HepG2 (cell line): ENCODE measurements around the gene AP3M1.

Source experiments
- EZH2 ChIP-seq: conservative IDR thresholded peaks from 2 replicates; pipeline ENCODE4 v1.6.1; 2012; ENCODE audit warnings: mild to moderate bottlenecking, low read depth, low read length, moderate library complexity
- RFX5 ChIP-seq: IDR thresholded peaks from 2 replicates; pipeline ENCODE4 v1.6.1; 2011; ENCODE audit warnings: low read depth, low read length, improper control_type of control experiment
- TCF7L2 ChIP-seq: IDR thresholded peaks from 2 replicates; pipeline ENCODE4 v1.6.1; 2011; ENCODE audit warnings: mild to moderate bottlenecking, low read depth, low read length, moderate library complexity
- ZFP41 ChIP-seq: sonication (generic); formaldehyde crosslinking; IDR thresholded peaks from 2 replicates; pipeline ENCODE4 v1.4.0; 2020; ENCODE audit warnings: mild to moderate bottlenecking, missing genetic modification reagents, borderline replicate concordance
- ZNF124 ChIP-seq: sonication (generic); formaldehyde crosslinking; IDR thresholded peaks from 2 replicates; pipeline ENCODE4 v1.4.0; 2020; ENCODE audit warnings: missing genetic modification reagents
- ZNF709 ChIP-seq: sonication (generic); formaldehyde crosslinking; IDR thresholded peaks from 2 replicates; pipeline ENCODE4 v1.5.0; 2020; ENCODE audit warnings: mild to moderate bottlenecking, missing genetic modification reagents
- TF ChIP-seq, protein P1 (sequence below): sonication (generic); formaldehyde crosslinking; IDR thresholded peaks from 2 replicates; pipeline ENCODE4 v1.5.0; 2020; ENCODE audit warnings: mild to moderate bottlenecking, missing genetic modification reagents, moderate library complexity

DNA sequence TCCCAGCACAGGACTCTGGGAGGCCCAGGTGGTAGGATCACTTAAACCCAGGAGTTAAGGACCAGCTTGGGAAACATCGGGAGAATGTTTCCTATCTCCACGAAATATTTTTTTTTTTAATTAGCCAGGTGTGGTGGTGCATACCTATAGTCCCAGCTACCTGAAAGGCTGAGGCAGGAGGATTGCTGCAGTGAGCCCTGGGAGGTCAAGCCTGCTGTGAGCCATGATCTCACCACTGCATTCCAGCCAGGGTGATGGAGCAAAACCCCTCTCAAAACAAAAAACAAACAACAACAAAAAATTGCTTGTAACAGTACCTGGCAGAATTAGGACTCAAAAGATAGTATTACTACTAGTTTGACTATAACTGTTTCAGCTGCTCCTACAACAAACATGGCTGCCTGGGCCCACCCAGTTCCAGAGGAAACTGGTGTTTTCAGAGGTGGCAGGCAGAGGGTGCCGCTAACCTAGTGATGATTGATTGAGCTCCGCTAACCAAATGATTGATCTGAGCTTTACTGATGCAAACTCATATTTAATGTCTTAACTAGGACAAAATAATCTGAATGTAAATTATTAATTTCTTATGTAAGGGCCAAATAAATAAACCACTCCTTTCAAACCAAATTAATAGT is 57.0 kb downstream of the AP3M1 start:
- TF ChIP-seq EZH2 = no peak
- TF ChIP-seq, protein P1, sequence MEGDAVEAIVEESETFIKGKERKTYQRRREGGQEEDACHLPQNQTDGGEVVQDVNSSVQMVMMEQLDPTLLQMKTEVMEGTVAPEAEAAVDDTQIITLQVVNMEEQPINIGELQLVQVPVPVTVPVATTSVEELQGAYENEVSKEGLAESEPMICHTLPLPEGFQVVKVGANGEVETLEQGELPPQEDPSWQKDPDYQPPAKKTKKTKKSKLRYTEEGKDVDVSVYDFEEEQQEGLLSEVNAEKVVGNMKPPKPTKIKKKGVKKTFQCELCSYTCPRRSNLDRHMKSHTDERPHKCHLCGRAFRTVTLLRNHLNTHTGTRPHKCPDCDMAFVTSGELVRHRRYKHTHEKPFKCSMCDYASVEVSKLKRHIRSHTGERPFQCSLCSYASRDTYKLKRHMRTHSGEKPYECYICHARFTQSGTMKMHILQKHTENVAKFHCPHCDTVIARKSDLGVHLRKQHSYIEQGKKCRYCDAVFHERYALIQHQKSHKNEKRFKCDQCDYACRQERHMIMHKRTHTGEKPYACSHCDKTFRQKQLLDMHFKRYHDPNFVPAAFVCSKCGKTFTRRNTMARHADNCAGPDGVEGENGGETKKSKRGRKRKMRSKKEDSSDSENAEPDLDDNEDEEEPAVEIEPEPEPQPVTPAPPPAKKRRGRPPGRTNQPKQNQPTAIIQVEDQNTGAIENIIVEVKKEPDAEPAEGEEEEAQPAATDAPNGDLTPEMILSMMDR (CRISPR knock-in tag) = no peak
- no peak for TF ChIP-seq ZNF124
- TF ChIP-seq ZNF709 = no peak
- no peak for TF ChIP-seq TCF7L2
- no peak for TF ChIP-seq ZFP41
- TF ChIP-seq RFX5 = no peak
